GM23248 (cell line): ENCODE data around the gene TMEM132C.

Experiments used
- EZH2 ChIP-seq: fragments of 200-600 bp; sonication (generic); IDR thresholded peaks from 2 replicates; pipeline ENCODE4 v1.6.1; 2018; ENCODE audit warnings: antibody characterized with exemption, mild to moderate bottlenecking; ENCODE audit not compliant: insufficient read depth, poor library complexity, severe bottlenecking
- EZH2phosphoT487 ChIP-seq: fragments of 200-600 bp; sonication (generic); IDR thresholded peaks from 2 replicates; pipeline ENCODE4 v1.6.1; 2018; ENCODE audit warnings: antibody characterized with exemption, moderate library complexity, mild to moderate bottlenecking, low read depth; ENCODE audit not compliant: insufficient read depth

DNA sequence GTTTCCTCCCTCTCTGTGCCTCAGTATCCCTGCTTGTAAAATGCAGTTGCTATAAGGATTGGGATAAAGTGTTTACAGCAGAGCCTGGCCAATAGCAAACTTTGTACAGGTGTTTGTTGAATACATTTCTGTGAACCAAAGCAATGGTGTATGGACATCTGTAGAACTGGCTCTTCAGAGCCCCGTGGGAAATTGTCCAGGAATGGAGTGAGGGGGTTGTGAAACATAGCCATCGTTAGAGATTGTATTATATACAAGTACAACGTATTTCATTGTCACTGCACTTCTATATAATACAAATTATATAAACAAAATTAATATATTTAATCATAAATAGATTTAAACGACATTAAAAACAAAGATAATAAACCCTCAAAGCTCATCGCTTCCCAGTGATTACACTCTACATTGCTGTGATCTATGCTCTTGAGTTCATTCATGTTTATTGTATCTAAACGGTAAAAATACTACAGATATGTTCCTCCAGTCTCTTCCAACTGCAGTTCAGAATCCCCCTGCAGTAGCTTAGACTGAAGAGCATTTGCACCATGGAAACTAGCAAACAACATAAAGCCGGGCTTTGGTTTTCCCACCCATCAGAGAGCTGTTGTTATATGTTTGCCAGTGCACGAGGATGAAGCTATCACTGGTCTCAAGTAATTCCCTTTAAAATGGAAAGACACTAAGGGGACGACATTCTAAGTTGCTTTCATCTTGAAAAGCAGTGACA lies 216.7 kb downstream of the TMEM132C start:
- TF ChIP-seq EZH2: no peak
- TF ChIP-seq EZH2phosphoT487: no peak
